ENCODE data around the gene NPEPL1.

The NPEPL1 gene

GRCh38 chr20:58718121-58718563 lies 25.5 kb downstream of the NPEPL1 start:
- TF ChIP-seq CTCF (conservative IDR thresholded peaks at IDR 0.05; ENCODE audit: control insufficient read depth, insufficient read depth, low read depth, low read length) = no peak
- DNase-seq (ENCODE audit: low read depth) = no peak
- H3K4me3 ChIP-seq (ENCODE audit: control insufficient read depth, low read depth, low read length) = no peak overlapping the region

GRCh38 chr20:58718729-58719128 lies 26.1 kb downstream of the NPEPL1 start:
- no peak for TF ChIP-seq CTCF (conservative IDR thresholded peaks at IDR 0.05; ENCODE audit: control insufficient read depth, insufficient read depth, low read depth, low read length)
- no peak for DNase-seq (ENCODE audit: low read depth)
- H3K4me3 ChIP-seq (ENCODE audit: control insufficient read depth, low read depth, low read length) = no peak overlapping the region

- DNase-seq (ENCODE audit: low read depth) = no peak
- TF ChIP-seq CTCF (conservative IDR thresholded peaks at IDR 0.05; ENCODE audit: control insufficient read depth, insufficient read depth, low read depth, low read length) = no peak
- H3K4me3 ChIP-seq (ENCODE audit: control insufficient read depth, low read depth, low read length) = no peak overlapping the region
Observed at GRCh38 chr20:58719258-58719657, 26.7 kb downstream of the NPEPL1 start.

GRCh38 chr20:58719971-58720371 lies 27.4 kb downstream of the NPEPL1 start:
- no peak for TF ChIP-seq CTCF (conservative IDR thresholded peaks at IDR 0.05; ENCODE audit: control insufficient read depth, insufficient read depth, low read depth, low read length)
- H3K4me3 ChIP-seq (ENCODE audit: control insufficient read depth, low read depth, low read length) = no peak overlapping the region
- DNase-seq (ENCODE audit: low read depth) = no peak

GRCh38 chr20:58720890-58721289 lies 28.3 kb downstream of the NPEPL1 start:
- no peak overlapping the region for H3K4me3 ChIP-seq (ENCODE audit: control insufficient read depth, low read depth, low read length)
- no peak for TF ChIP-seq CTCF (conservative IDR thresholded peaks at IDR 0.05; ENCODE audit: control insufficient read depth, insufficient read depth, low read depth, low read length)
- no peak for DNase-seq (ENCODE audit: low read depth)

- no peak overlapping the region for H3K4me3 ChIP-seq (ENCODE audit: control insufficient read depth, low read depth, low read length)
- DNase-seq (ENCODE audit: low read depth) = no peak
- no peak for TF ChIP-seq CTCF (conservative IDR thresholded peaks at IDR 0.05; ENCODE audit: control insufficient read depth, insufficient read depth, low read depth, low read length)
Observed at GRCh38 chr20:58721951-58722778, 29.6 kb downstream of the NPEPL1 start.

Measured in fibroblast of mammary gland (primary cell).